A549 (cell line): Measurements from ENCODE around the gene OBSCN. TPM values are rescaled to one million over a fixed set of nuclear protein-coding genes. Genes with fewer than 3 reads are reported as not detected.

Experiments
- ATAC-seq, 2 experiments: fragments of 200-7000 bp in 1 of 2; fragments of >200 bp in 1 of 2; cut with Nextera tagmentation in 1 of 2; cut with Tn5 transposase in 1 of 2; 3 replicates each; pipeline versions ENCODE4 v1.8.0 to v1.9.1; 2018 to 2020; ENCODE audit warnings: mild to moderate bottlenecking in 1 of 2, moderate library complexity in 1 of 2
- CTCF ChIA-PET: fragments of 300-600 bp; sonication (Branson Sonifier 250); formaldehyde crosslinking; extraction: SDS; loops from one replicate; lab custom pipeline; 2021; ENCODE audit warnings: antibody characterized with exemption, inconsistent platforms; lab: Yijun Ruan, JAX
- POLR2A ChIA-PET: fragments of 350-600 bp; formaldehyde crosslinking; extraction: SDS; loops from one replicate; lab custom pipeline; 2021; ENCODE audit warnings: antibody characterized with exemption, inconsistent platforms; lab: Yijun Ruan, JAX
- DNase-seq, 2 experiments: peaks; one replicate each; pipeline versions ENCODE4 v3.0.0 to v3.0.0-alpha.2; 2011 to 2016; ENCODE audit warnings: low read depth in 1 of 2, low spot score in 1 of 2
- FAIRE-seq: peaks from 2 replicates; lab custom pipeline; 2011; peaks lifted over from hg19 to GRCh38; lab: Jason Lieb, UNC
- H3K27ac ChIP-seq, 2 experiments: fragments of >200 bp; sonication (Bioruptor Twin); formaldehyde crosslinking; 3 replicates each; pipeline ENCODE4 v1.5.1; 2016 to 2017
- H3K4me1 ChIP-seq: fragments of >200 bp; sonication (Bioruptor Twin); formaldehyde crosslinking; 3 replicates; pipeline ENCODE4 v1.6.1; 2016
- H3K4me2 ChIP-seq: fragments of >200 bp; sonication (Bioruptor Twin); formaldehyde crosslinking; 3 replicates; pipeline ENCODE4 v1.6.1; 2016
- H3K4me3 ChIP-seq: fragments of >200 bp; sonication (Bioruptor Twin); formaldehyde crosslinking; 3 replicates; pipeline ENCODE4 v1.5.1; 2016
- H3K9me3 ChIP-seq: fragments of >200 bp; sonication (Bioruptor Twin); formaldehyde crosslinking; 3 replicates; pipeline ENCODE4 v1.6.1; 2016
- ATOH8 ChIP-seq: fragments of 250-450 bp; sonication (Bioruptor Pico); IDR thresholded peaks from 2 replicates; pipeline ENCODE4 v1.5.0; 2020; ENCODE audit warnings: low read depth, mild to moderate bottlenecking, moderate library complexity
- CBX2 ChIP-seq: fragments of 200-600 bp; sonication (generic); IDR thresholded peaks from 2 replicates; pipeline ENCODE4 v1.6.1; 2016; ENCODE audit warnings: low read depth, mild to moderate bottlenecking, borderline replicate concordance
- CBX8 ChIP-seq: fragments of 200-600 bp; sonication (generic); IDR thresholded peaks from 2 replicates; pipeline ENCODE4 v1.6.1; 2016
- CHD4 ChIP-seq: fragments of 200-600 bp; sonication (generic); IDR thresholded peaks from 2 replicates; pipeline ENCODE4 v1.6.1; 2016; ENCODE audit warnings: antibody characterized with exemption, mild to moderate bottlenecking, borderline replicate concordance
- EP300 ChIP-seq, 2 experiments: fragments of >200 bp; sonication (Bioruptor Twin); formaldehyde crosslinking; IDR thresholded peaks; 2 replicates in 1 of 2; 3 replicates in 1 of 2; pipeline ENCODE4 v1.6.1; 2016 to 2017
- ESRRA ChIP-seq: fragments of 150-350 bp; IDR thresholded peaks from 2 replicates; pipeline ENCODE4 v1.6.1; 2014; ENCODE audit warnings: mild to moderate bottlenecking, low read length, borderline replicate concordance
- GATA3 ChIP-seq: IDR thresholded peaks from 2 replicates; pipeline ENCODE4 v1.6.1; 2012; ENCODE audit warnings: borderline replicate concordance
- HEYL ChIP-seq: fragments of 250-450 bp; sonication (Bioruptor Pico); IDR thresholded peaks from 2 replicates; pipeline ENCODE4 v1.8.0; 2021; ENCODE audit warnings: mild to moderate bottlenecking, moderate library complexity
- HOXB13 ChIP-seq: fragments of 250-450 bp; sonication (Bioruptor Pico); IDR thresholded peaks from 2 replicates; pipeline ENCODE4 v1.5.0; 2020; ENCODE audit warnings: low read depth, mild to moderate bottlenecking, moderate library complexity
- JUN ChIP-seq, 2 experiments: fragments of >200 bp; sonication (Bioruptor Twin); formaldehyde crosslinking; IDR thresholded peaks; 2 replicates in 1 of 2; 3 replicates in 1 of 2; pipeline ENCODE4 v1.6.1; 2016 to 2017
- KDM1A ChIP-seq: fragments of 200-600 bp; sonication (generic); IDR thresholded peaks from 2 replicates; pipeline ENCODE4 v1.6.1; 2016; ENCODE audit warnings: low read depth, mild to moderate bottlenecking
- NPAS2 ChIP-seq: fragments of 250-450 bp; sonication (Bioruptor Pico); IDR thresholded peaks from 2 replicates; pipeline ENCODE4 v1.8.0; 2022; ENCODE audit warnings: mild to moderate bottlenecking, moderate library complexity, borderline replicate concordance
- NR3C1 ChIP-seq: fragments of >200 bp; sonication (Bioruptor Twin); formaldehyde crosslinking; IDR thresholded peaks from 3 replicates; pipeline ENCODE4 v1.6.1; 2017
- RAD21 ChIP-seq, 2 experiments: fragments of >200 bp in 1 of 2; sonication (Bioruptor Twin) in 1 of 2; formaldehyde crosslinking in 1 of 2; IDR thresholded peaks in 1 of 2; conservative IDR thresholded peaks in 1 of 2; 2 replicates in 1 of 2; 3 replicates in 1 of 2; pipeline ENCODE4 v1.6.1; 2012 to 2018; ENCODE audit warnings: inconsistent platforms in 1 of 2
- SMC3 ChIP-seq: fragments of >200 bp; sonication (Bioruptor Twin); formaldehyde crosslinking; IDR thresholded peaks from 3 replicates; pipeline ENCODE4 v1.6.1; 2018; ENCODE audit warnings: inconsistent platforms
- TP53 ChIP-seq: fragments of 250-450 bp; sonication (Bioruptor Pico); IDR thresholded peaks from 2 replicates; pipeline ENCODE4 v1.5.0; 2021; ENCODE audit warnings: mild to moderate bottlenecking, moderate library complexity
- USF2 ChIP-seq: fragments of 450-650 bp; IDR thresholded peaks from 2 replicates; pipeline ENCODE4 v1.6.1; 2014; ENCODE audit warnings: antibody characterized with exemption
- ZC3H11A ChIP-seq: fragments of 450-650 bp; IDR thresholded peaks from 2 replicates; pipeline ENCODE4 v1.6.1; 2014; ENCODE audit warnings: antibody characterized with exemption, mild to moderate bottlenecking
- ZSCAN20 ChIP-seq: fragments of 250-450 bp; sonication (Bioruptor Pico); IDR thresholded peaks from 2 replicates; pipeline ENCODE4 v1.8.0; 2022; ENCODE audit warnings: mild to moderate bottlenecking, moderate library complexity
- WGBS: methylation state at CpG from one replicate; pipeline ENCODE4 v1.1.6; 2017; ENCODE audit errors: missing lambda C conversion rate; 5-methylcytosine and 5-hydroxymethylcytosine counted together
- polyA plus RNA-seq, 4 experiments: library from polyadenylated mRNA; depleted of rRNA in 3 of 4; stranded (reverse); fragments of >200 nt; fragmentation: RNase III in 1 of 4; extraction: RNeasy Plus Mini Kit Qiagen cat#74134 plus additional on column Dnase treatment in 1 of 4; gene quantifications; 2 replicates in 3 of 4; 3 replicates in 1 of 4; pipeline ENCODE4 v1.2.3, GENCODE V29; 2011 to 2017
- TF ChIP-seq, protein P1 (sequence below): fragments of >200 bp; sonication (Bioruptor Twin); formaldehyde crosslinking; IDR thresholded peaks from 2 replicates; pipeline ENCODE4 v1.6.1; 2016

The OBSCN gene
- polyA plus RNA-seq, 2 of the 4 experiments (the other 2 are of a cell fraction): 3.1 to 6.8 TPM

GRCh38 chr1:228358764-228359612, 151.1 kb downstream of the OBSCN start:
- Histone ChIP-seq H3K4me2 (no peak overlapping the region), H3K4me1 (no peaks in the 10 kb centered on the region), H3K9me3 (no peaks in the 10 kb centered on the region), H3K27ac (no peak overlapping the region), H3K4me3 (no peak overlapping the region)
- DNase-seq (no peak), ATAC-seq (no peak), FAIRE-seq (no peak)
- TF ChIP-seq ATOH8 (CRISPR knock-in tag): no peak
- TF ChIP-seq JUN (IDR thresholded peaks at IDR 0.05): no peak
- no peak for TF ChIP-seq HOXB13 (CRISPR knock-in tag)
- TF ChIP-seq, protein P1, sequence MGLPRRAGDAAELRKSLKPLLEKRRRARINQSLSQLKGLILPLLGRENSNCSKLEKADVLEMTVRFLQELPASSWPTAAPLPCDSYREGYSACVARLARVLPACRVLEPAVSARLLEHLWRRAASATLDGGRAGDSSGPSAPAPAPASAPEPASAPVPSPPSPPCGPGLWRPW: no peak
- no peak for TF ChIP-seq NR3C1
- no peak for TF ChIP-seq ESRRA
- no peak for TF ChIP-seq GATA3
- TF ChIP-seq KDM1A: no peak
- TF ChIP-seq NPAS2: no peak
- no peak for TF ChIP-seq USF2
- no peak for TF ChIP-seq EP300 (IDR thresholded peaks at IDR 0.05)
- no peak for TF ChIP-seq CHD4
- TF ChIP-seq CBX8: no peak
- no peak for TF ChIP-seq RAD21 (conservative IDR thresholded peaks at IDR 0.05 in 1 of 2, IDR thresholded peaks at IDR 0.05 in 1 of 2)
- WGBS: 88% methylated on average over 19 of the region's 19 CpGs
- POLR2A ChIA-PET: no interaction called here
- CTCF ChIA-PET: interaction anchor here (1.4 kb wide), 1 partner anchor 34 kb away, joined by 3 read pairs; no protein-coding TSS in a partner anchor

- ATAC-seq (no peak), DNase-seq (no peak), FAIRE-seq (no peak)
- TF ChIP-seq CBX2 (no peak), TP53 (no peak), ESRRA (no peak), HEYL (CRISPR knock-in tag) (no peak), ZSCAN20 (CRISPR knock-in tag) (no peak), ZC3H11A (no peak), SMC3 (no peak)
- H3K4me2 ChIP-seq: no peak overlapping the region
- H3K4me1 ChIP-seq: no peaks in the 10 kb centered on the region
- CTCF ChIA-PET: interaction anchor here (1.4 kb wide), 1 partner anchor 33 kb away, joined by 3 read pairs; no protein-coding TSS in a partner anchor
- POLR2A ChIA-PET: interaction anchor here (0.6 kb wide), 1 partner anchor 47 kb away, joined by 4 read pairs; the partner anchor contains the start of gene TRIM11
- no peaks in the 10 kb centered on the region for H3K9me3 ChIP-seq
- no peak overlapping the region for H3K4me3 ChIP-seq
- 85% methylated on average over 25 of the region's 45 CpGs for WGBS
- no peak overlapping the region for H3K27ac ChIP-seq
Observed at GRCh38 chr1:228359613-228360532, 152.0 kb downstream of the OBSCN start.
